ENCODE measurements around the gene SPATA32.

The SPATA32 gene

DNA sequence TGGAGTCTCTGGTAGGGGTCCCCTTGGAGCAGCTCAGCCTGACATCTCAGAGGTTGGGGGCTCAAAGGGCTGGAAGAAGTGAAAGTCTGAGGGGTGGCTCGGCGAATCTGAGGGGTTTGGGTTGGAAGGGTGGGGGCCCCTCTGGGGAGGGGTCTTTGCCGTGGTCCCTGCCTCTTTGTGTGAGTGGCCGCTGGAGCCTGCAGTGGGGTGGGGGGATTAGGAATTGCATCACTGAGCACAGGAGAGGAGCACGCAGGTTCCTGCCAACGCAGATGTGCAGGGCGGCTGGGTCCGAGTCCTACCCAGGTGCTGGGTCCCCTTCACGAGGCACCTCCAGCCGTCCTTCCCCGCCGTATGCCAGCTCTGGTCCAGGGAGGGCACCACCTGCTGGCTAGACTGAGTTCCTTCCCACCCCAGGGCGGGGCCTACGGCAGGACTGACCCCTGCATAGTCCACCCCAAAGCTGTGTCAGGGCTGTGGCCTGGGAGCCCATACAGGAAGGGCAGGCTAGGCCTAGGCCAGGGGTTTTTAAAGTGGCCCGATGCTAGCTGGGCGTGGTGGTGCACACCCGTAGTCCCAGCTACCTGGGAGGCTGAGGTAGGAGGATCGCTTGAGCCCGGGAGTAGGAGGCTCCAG, 30.3 kb downstream of the SPATA32 start:
- Histone ChIP-seq H3K4me1 (ENCODE audit: control insufficient read depth, low read length) (peaks cover 41% of the 10 kb centered on the region), H4K20me1 (ENCODE audit: control insufficient read depth, insufficient read depth, low read depth, low read length) (no peaks in the 10 kb centered on the region), H3K4me2 (ENCODE audit: low read length) (no peak overlapping the region), H3K36me3 (ENCODE audit: control insufficient read depth, low read length) (peaks cover 5% of the 10 kb centered on the region), H3F3A (ENCODE audit: control insufficient read depth, insufficient read depth) (peaks cover 10% of the 10 kb centered on the region), H3K9me3 (ENCODE audit: control insufficient read depth, insufficient read depth, low read length) (no peaks in the 10 kb centered on the region), H3K27ac (ENCODE audit: low read depth, low read length) (no peak overlapping the region), H3K4me3 (ENCODE audit: low read length) (no peak overlapping the region), H3K79me2 (ENCODE audit: control insufficient read depth, low read length) (peaks cover 32% of the 10 kb centered on the region), H3K27me3 (ENCODE audit: control insufficient read depth, low read length) (no peaks in the 10 kb centered on the region), H3K9me2 (replicated peaks; ENCODE audit: control insufficient read depth, low read length) (no peaks in the 10 kb centered on the region)
- no peak for TF ChIP-seq EZH2phosphoT487 (IDR thresholded peaks at IDR 0.05; ENCODE audit: borderline replicate concordance, low read length)
- TF ChIP-seq, protein P1, sequence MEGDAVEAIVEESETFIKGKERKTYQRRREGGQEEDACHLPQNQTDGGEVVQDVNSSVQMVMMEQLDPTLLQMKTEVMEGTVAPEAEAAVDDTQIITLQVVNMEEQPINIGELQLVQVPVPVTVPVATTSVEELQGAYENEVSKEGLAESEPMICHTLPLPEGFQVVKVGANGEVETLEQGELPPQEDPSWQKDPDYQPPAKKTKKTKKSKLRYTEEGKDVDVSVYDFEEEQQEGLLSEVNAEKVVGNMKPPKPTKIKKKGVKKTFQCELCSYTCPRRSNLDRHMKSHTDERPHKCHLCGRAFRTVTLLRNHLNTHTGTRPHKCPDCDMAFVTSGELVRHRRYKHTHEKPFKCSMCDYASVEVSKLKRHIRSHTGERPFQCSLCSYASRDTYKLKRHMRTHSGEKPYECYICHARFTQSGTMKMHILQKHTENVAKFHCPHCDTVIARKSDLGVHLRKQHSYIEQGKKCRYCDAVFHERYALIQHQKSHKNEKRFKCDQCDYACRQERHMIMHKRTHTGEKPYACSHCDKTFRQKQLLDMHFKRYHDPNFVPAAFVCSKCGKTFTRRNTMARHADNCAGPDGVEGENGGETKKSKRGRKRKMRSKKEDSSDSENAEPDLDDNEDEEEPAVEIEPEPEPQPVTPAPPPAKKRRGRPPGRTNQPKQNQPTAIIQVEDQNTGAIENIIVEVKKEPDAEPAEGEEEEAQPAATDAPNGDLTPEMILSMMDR (IDR thresholded peaks at IDR 0.05; ENCODE audit: low read depth, low read length, poor library complexity, severe bottlenecking) = peak; percentile 32

DNA sequence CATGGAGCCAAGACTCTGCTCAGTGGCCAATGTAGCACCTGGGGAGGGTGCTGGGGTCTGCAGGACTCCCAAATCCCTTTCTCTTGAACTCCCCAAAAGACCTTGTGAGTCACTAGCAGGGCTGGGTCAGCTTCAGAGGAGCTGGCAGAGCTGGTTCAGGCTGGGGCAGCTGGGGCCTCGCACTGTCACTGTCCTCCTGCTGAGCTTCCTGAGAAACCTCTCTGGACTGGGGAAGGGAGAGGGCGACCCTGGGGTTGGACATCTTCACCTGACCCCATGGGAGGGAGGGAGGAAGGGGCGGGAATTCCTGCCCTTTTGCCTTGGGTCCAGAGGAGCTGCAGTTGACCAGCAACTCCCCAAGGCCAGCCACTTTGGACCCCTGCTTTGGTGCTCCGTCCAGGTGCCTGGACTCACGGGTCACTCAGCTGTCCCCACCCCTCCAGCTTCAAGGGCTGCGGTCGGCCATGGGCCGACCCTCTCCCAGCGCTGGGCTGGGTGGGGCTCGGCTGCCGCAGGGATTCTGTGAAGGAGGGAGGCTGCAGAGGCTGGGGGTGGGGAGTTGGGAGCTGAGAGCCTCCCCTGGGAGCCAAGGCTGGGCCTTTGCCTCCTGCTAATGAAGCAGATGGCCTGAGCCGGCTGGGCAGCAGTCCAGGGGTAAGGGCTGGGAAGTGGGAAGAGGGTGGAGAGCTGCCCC, 31.0 kb downstream of the SPATA32 start:
- H3K36me3 ChIP-seq (ENCODE audit: control insufficient read depth, low read length) = peaks cover 2% of the 10 kb centered on the region; the same call in 1 of the 2 replicates
- H3K4me1 ChIP-seq (ENCODE audit: control insufficient read depth, low read length) = peaks cover 47% of the 10 kb centered on the region
- H3K79me2 ChIP-seq (ENCODE audit: control insufficient read depth, low read length) = peaks cover 36% of the 10 kb centered on the region
- H4K20me1 ChIP-seq (ENCODE audit: control insufficient read depth, insufficient read depth, low read depth, low read length) = no peaks in the 10 kb centered on the region
- H3K9me3 ChIP-seq (ENCODE audit: control insufficient read depth, insufficient read depth, low read length) = no peaks in the 10 kb centered on the region
- H3F3A ChIP-seq (ENCODE audit: control insufficient read depth, insufficient read depth) = peaks cover 10% of the 10 kb centered on the region
- no peak overlapping the region for H3K27ac ChIP-seq (ENCODE audit: low read depth, low read length)
- H3K4me2 ChIP-seq (ENCODE audit: low read length) = no peak overlapping the region
- no peaks in the 10 kb centered on the region for H3K9me2 ChIP-seq (replicated peaks; ENCODE audit: control insufficient read depth, low read length)
- no peaks in the 10 kb centered on the region for H3K27me3 ChIP-seq (ENCODE audit: control insufficient read depth, low read length)
- no peak for TF ChIP-seq EZH2phosphoT487 (IDR thresholded peaks at IDR 0.05; ENCODE audit: borderline replicate concordance, low read length)
- TF ChIP-seq, protein P1 (IDR thresholded peaks at IDR 0.05; ENCODE audit: low read depth, low read length, poor library complexity, severe bottlenecking) = no peak
- no peak overlapping the region for H3K4me3 ChIP-seq (ENCODE audit: low read length)

DNA sequence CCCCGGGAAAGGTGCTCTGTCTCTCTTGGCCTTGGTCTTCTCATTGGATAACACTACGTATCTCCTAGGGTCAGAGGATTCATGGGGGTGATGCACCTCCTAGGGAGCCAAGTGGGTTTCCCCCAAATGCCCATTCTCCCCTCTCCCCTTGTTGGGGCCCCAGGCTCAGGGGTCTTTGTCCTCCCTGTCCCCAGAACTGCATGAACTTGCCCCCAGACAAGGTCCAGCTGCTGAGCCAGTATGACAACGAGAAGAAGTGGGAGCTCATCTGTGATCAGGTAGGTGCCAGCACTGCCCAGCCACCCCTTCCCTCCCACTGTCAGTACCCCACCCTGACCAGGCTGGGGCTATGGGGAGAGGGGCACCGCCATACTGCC, 31.5 kb downstream of the SPATA32 start:
- no peaks in the 10 kb centered on the region for H3K27me3 ChIP-seq (ENCODE audit: control insufficient read depth, low read length)
- H3F3A ChIP-seq (ENCODE audit: control insufficient read depth, insufficient read depth) = peaks cover 9% of the 10 kb centered on the region
- peaks cover 41% of the 10 kb centered on the region for H3K79me2 ChIP-seq (ENCODE audit: control insufficient read depth, low read length)
- H4K20me1 ChIP-seq (ENCODE audit: control insufficient read depth, insufficient read depth, low read depth, low read length) = no peaks in the 10 kb centered on the region
- TF ChIP-seq, protein P1 (IDR thresholded peaks at IDR 0.05; ENCODE audit: low read depth, low read length, poor library complexity, severe bottlenecking) = no peak
- TF ChIP-seq EZH2phosphoT487 (IDR thresholded peaks at IDR 0.05; ENCODE audit: borderline replicate concordance, low read length) = no peak
- H3K4me3 ChIP-seq (ENCODE audit: low read length) = no peak overlapping the region
- H3K4me2 ChIP-seq (ENCODE audit: low read length) = no peak overlapping the region
- H3K9me3 ChIP-seq (ENCODE audit: control insufficient read depth, insufficient read depth, low read length) = no peaks in the 10 kb centered on the region
- H3K36me3 ChIP-seq (ENCODE audit: control insufficient read depth, low read length) = no peaks in the 10 kb centered on the region; the same call in 1 of the 2 replicates
- H3K27ac ChIP-seq (ENCODE audit: low read depth, low read length) = no peak overlapping the region
- peaks cover 52% of the 10 kb centered on the region for H3K4me1 ChIP-seq (ENCODE audit: control insufficient read depth, low read length)
- H3K9me2 ChIP-seq (replicated peaks; ENCODE audit: control insufficient read depth, low read length) = no peaks in the 10 kb centered on the region

Measured in DOHH2 (cell line).